CD4-positive, alpha-beta memory T cell (primary cell): ENCODE results near the gene KRTAP12-1. TPM values are rescaled to one million over a fixed set of nuclear protein-coding genes. Genes with fewer than 3 reads are reported as not detected.
"Not testable (repeated sequence)": the region's sequence is repeated elsewhere in the genome, so short reads cannot be mapped to it uniquely, and the experiment has no call there.

Experiments
- CTCF ChIA-PET: fragments of 350-600 bp; sonication (Branson Sonifier 250); formaldehyde crosslinking; loops from one replicate; lab custom pipeline; 2021; ENCODE audit warnings: inconsistent platforms; ENCODE audit not compliant: partially characterized antibody; lab: Charles Lee
- POLR2A ChIA-PET: fragments of 350-600 bp; sonication (Branson Sonifier 250); formaldehyde crosslinking; loops from one replicate; lab custom pipeline; 2021; ENCODE audit not compliant: partially characterized antibody; lab: Charles Lee
- DNase-seq, 5 donors: peaks; one replicate each; pipeline versions ENCODE4 v3.0.0 to v3.0.0-alpha.2; 2020 to 2022; ENCODE audit warnings: mixed read lengths in 1 of 5
- H3K27ac ChIP-seq: one replicate; pipeline ENCODE4 v1.7.0; 2013; ENCODE audit warnings: low read depth, low read length
- H3K27me3 ChIP-seq: 2 replicates; pipeline ENCODE4 v1.7.0; 2013; ENCODE audit warnings: mild to moderate bottlenecking, low read length, moderate library complexity; ENCODE audit not compliant: insufficient read depth
- H3K36me3 ChIP-seq: 2 replicates; pipeline ENCODE4 v1.7.0; 2013; ENCODE audit warnings: mild to moderate bottlenecking, low read length, moderate library complexity; ENCODE audit not compliant: insufficient read depth
- H3K4me1 ChIP-seq: 2 replicates; pipeline ENCODE4 v1.7.0; 2013; ENCODE audit warnings: mild to moderate bottlenecking, low read length, moderate library complexity; ENCODE audit not compliant: insufficient read depth
- H3K4me3 ChIP-seq, 2 donors: one replicate each; pipeline ENCODE4 v1.7.0; 2013; ENCODE audit warnings: low read length in 2 of 2, mild to moderate bottlenecking in 1 of 2
- H3K9me3 ChIP-seq, 2 donors: one replicate each; pipeline ENCODE4 v1.7.0; 2013; ENCODE audit warnings: low read length in 2 of 2, control low read depth in 1 of 2; ENCODE audit not compliant: control insufficient read depth in 1 of 2
- H3K27ac Mint-ChIP-seq, 7 donors: one replicate each; pipeline ENCODE4 v1.8.0; 2020 to 2021; ENCODE audit warnings: mixed read lengths in 7 of 7, mild to moderate bottlenecking in 6 of 7, inconsistent platforms in 3 of 7, moderate library complexity in 3 of 7
- H3K27me3 Mint-ChIP-seq, 2 donors: one replicate each; pipeline ENCODE4 v1.8.0; 2020 to 2021; ENCODE audit warnings: mixed read lengths in 2 of 2
- H3K36me3 Mint-ChIP-seq, 2 donors: one replicate each; pipeline ENCODE4 v1.8.0; 2020 to 2021; ENCODE audit warnings: mixed read lengths in 2 of 2, inconsistent platforms in 1 of 2, mild to moderate bottlenecking in 1 of 2
- H3K4me1 Mint-ChIP-seq, 4 donors: one replicate each; pipeline ENCODE4 v1.8.0; 2020 to 2021; ENCODE audit warnings: mixed read lengths in 4 of 4, mild to moderate bottlenecking in 1 of 4
- H3K4me3 Mint-ChIP-seq, 8 donors: one replicate each; pipeline ENCODE4 v1.8.0; 2020 to 2021; ENCODE audit warnings: mixed read lengths in 8 of 8, mild to moderate bottlenecking in 7 of 8, moderate library complexity in 6 of 8, inconsistent platforms in 3 of 8
- H3K9me3 Mint-ChIP-seq, 8 donors: one replicate each; pipeline ENCODE4 v1.8.0; 2020 to 2021; ENCODE audit warnings: mixed read lengths in 8 of 8, mild to moderate bottlenecking in 5 of 8, inconsistent platforms in 3 of 8, moderate library complexity in 1 of 8
- intact Hi-C: fragments of 100-400 bp; cut with micrococcal nuclease; formaldehyde crosslinking; loops from one replicate; pipeline ENCODE4 v1.15.1; 2023
- polyA plus RNA-seq, 2 donors: library from polyadenylated mRNA; unstranded; fragments of 300-500 nt; fragmentation: Illumina TruSeq; gene quantifications; one replicate each; pipeline ENCODE4 v1.2.3, GENCODE V29; 2021
- total RNA-seq, 2 experiments: library from RNA; stranded (reverse); gene quantifications; one replicate each; pipeline ENCODE4 v1.2.3, GENCODE V29; 2021

KRTAP12-1 gene
- total and polyA plus RNA-seq, 4 experiments from 2014 or later, result not detected

- ChIA-PET CTCF (no interaction called here), POLR2A (no interaction called here)
- Mint-ChIP-seq H3K9me3 (peaks cover 0 to 26% (median 11%) of the 10 kb centered on the region in 8 donors), H3K36me3 (peaks cover 3 to 5% of the 10 kb centered on the region in 2 donors), H3K27me3 (no peaks in the 10 kb centered on the region), H3K4me3 (no peak overlapping the region), H3K4me1 (peaks cover 18 to 38% (median 25%) of the 10 kb centered on the region in 4 donors), H3K27ac (peak overlapping the region in 6 of 7 donors; percentile 25 to 80 (median 66))
- H3K27ac ChIP-seq, result no peak overlapping the region
- peaks cover 30% of the 10 kb centered on the region for H3K4me1 ChIP-seq
- no peak overlapping the region for H3K4me3 ChIP-seq
- DNase-seq, result no peak
- peaks cover 2 to 3% of the 10 kb centered on the region in 2 donors for H3K9me3 ChIP-seq
- intact Hi-C loops, result no loop called here
- no peaks in the 10 kb centered on the region for H3K27me3 ChIP-seq
- H3K36me3 ChIP-seq, result no peaks in the 10 kb centered on the region
Observed at GRCh38 chr21:44650973-44651675, 30.8 kb downstream of the KRTAP12-1 start.

- Mint-ChIP-seq H3K9me3 (peaks cover 0 to 25% (median 9%) of the 10 kb centered on the region in 8 donors), H3K36me3 (peaks cover 3 to 4% of the 10 kb centered on the region in 2 donors), H3K4me3 (no peak overlapping the region), H3K27me3 (no peaks in the 10 kb centered on the region), H3K27ac (peak overlapping the region in 3 of 7 donors; percentile 41 to 60 (median 55)), H3K4me1 (peaks cover 18 to 31% (median 21%) of the 10 kb centered on the region in 4 donors)
- DNase-seq, result no peak
- H3K27me3 ChIP-seq, result no peaks in the 10 kb centered on the region
- H3K9me3 ChIP-seq, result no peaks in the 10 kb centered on the region
- peaks cover 23% of the 10 kb centered on the region for H3K4me1 ChIP-seq
- intact Hi-C loops, result no loop called here
- no peak overlapping the region for H3K27ac ChIP-seq
- H3K36me3 ChIP-seq, result no peaks in the 10 kb centered on the region
- POLR2A ChIA-PET, result no interaction called here
- CTCF ChIA-PET, result no interaction called here
- no peak overlapping the region for H3K4me3 ChIP-seq
Observed at GRCh38 chr21:44650265-44650972, 31.5 kb downstream of the KRTAP12-1 start.

- no peak overlapping the region for H3K4me3 Mint-ChIP-seq
- intact Hi-C loops, result no loop called here
- no peaks in the 10 kb centered on the region for H3K27me3 Mint-ChIP-seq
- peaks cover 8 to 9% of the 10 kb centered on the region in 2 donors for H3K36me3 Mint-ChIP-seq
- Histone ChIP-seq H3K4me3 (no peak overlapping the region), H3K36me3 (no peaks in the 10 kb centered on the region), H3K9me3 (peaks cover 0 to 2% of the 10 kb centered on the region in 2 donors), H3K4me1 (peaks cover 15% of the 10 kb centered on the region), H3K27ac (no peak overlapping the region), H3K27me3 (no peaks in the 10 kb centered on the region)
- no peak for DNase-seq
- peak overlapping the region in 2 of 7 donors; percentile 47 to 55 for H3K27ac Mint-ChIP-seq
- POLR2A ChIA-PET, result interaction anchor here (0.5 to 3.6 kb wide), 2 partner anchors 8 to 347 kb away, joined by 3 to 16 read pairs; partner anchors contain the start of gene KRTAP12-3
- CTCF ChIA-PET, result no interaction called here
- peaks cover 14 to 23% (median 18%) of the 10 kb centered on the region in 4 donors for H3K4me1 Mint-ChIP-seq
- peaks cover 0 to 28% (median 14%) of the 10 kb centered on the region in 8 donors for H3K9me3 Mint-ChIP-seq
Observed at GRCh38 chr21:44649521-44650100, 32.4 kb downstream of the KRTAP12-1 start.

GRCh38 chr21:44648557-44649311 lies 33.2 kb downstream of the KRTAP12-1 start:
- CTCF ChIA-PET, result no interaction called here
- POLR2A ChIA-PET, result interaction anchor here (3.6 kb wide), 1 partner anchor 9 kb away, joined by 16 read pairs; the partner anchor contains the start of gene KRTAP12-3
- H3K4me1 Mint-ChIP-seq, result peaks cover 5 to 15% (median 9%) of the 10 kb centered on the region in 4 donors
- peaks cover 0 to 31% (median 18%) of the 10 kb centered on the region in 8 donors for H3K9me3 Mint-ChIP-seq
- Histone ChIP-seq H3K4me3 (no peak overlapping the region), H3K4me1 (peaks cover 7% of the 10 kb centered on the region), H3K27ac (no peak overlapping the region), H3K27me3 (no peaks in the 10 kb centered on the region), H3K36me3 (no peaks in the 10 kb centered on the region), H3K9me3 (peaks cover 0 to 9% of the 10 kb centered on the region in 2 donors)
- H3K4me3 Mint-ChIP-seq, result no peak overlapping the region
- intact Hi-C loops, result no loop called here
- H3K36me3 Mint-ChIP-seq, result peaks cover 6 to 11% of the 10 kb centered on the region in 2 donors
- H3K27ac Mint-ChIP-seq, result peak overlapping the region in 1 of 7 donors; percentile 41
- no peaks in the 10 kb centered on the region for H3K27me3 Mint-ChIP-seq
- DNase-seq, result no peak

GRCh38 chr21:44647222-44647552 lies 34.8 kb downstream of the KRTAP12-1 start:
- H3K27me3 ChIP-seq, result no peaks in the 10 kb centered on the region
- no peak overlapping the region for H3K4me3 Mint-ChIP-seq
- peak overlapping the region in 1 of 7 donors; percentile 13 for H3K27ac Mint-ChIP-seq
- CTCF ChIA-PET, result interaction anchor here (1.1 to 1.4 kb wide), 3 partner anchors 11 to 136 kb away, joined by 3 to 5 read pairs (median 4); partner anchors contain the start of gene KRTAP12-3
- DNase-seq, result no peak
- no peak overlapping the region for H3K4me3 ChIP-seq
- intact Hi-C loops, result no loop called here
- H3K27me3 Mint-ChIP-seq, result no peaks in the 10 kb centered on the region
- no peak overlapping the region for H3K27ac ChIP-seq
- POLR2A ChIA-PET, result interaction anchor here (3.6 kb wide), 1 partner anchor 11 kb away, joined by 16 read pairs; the partner anchor contains the start of gene KRTAP12-3
- H3K9me3 ChIP-seq, result peaks cover 0 to 13% of the 10 kb centered on the region in 2 donors
- no peaks in the 10 kb centered on the region for H3K4me1 ChIP-seq
- peaks cover 0 to 7% (median 4%) of the 10 kb centered on the region in 4 donors for H3K4me1 Mint-ChIP-seq
- H3K36me3 Mint-ChIP-seq, result peaks cover 10 to 11% of the 10 kb centered on the region in 2 donors
- H3K9me3 Mint-ChIP-seq, result peaks cover 0 to 40% (median 29%) of the 10 kb centered on the region in 8 donors
- H3K36me3 ChIP-seq, result no peaks in the 10 kb centered on the region

GRCh38 chr21:44646366-44647221 lies 35.4 kb downstream of the KRTAP12-1 start, which contains the start of gene KRTAP10-11:
KRTAP10-11 (plus strand) TSS chr21:44646414; CDS start chr21:44646459, 45 bp downstream.
- H3K27me3 ChIP-seq, H3K27ac ChIP-seq, H3K27me3 Mint-ChIP-seq, H3K4me1 ChIP-seq, H3K36me3 ChIP-seq, H3K4me3 ChIP-seq, DNase-seq, H3K4me3 Mint-ChIP-seq, intact Hi-C loops, H3K4me1 Mint-ChIP-seq: not testable (repeated sequence)
- POLR2A ChIA-PET, result interaction anchor here (3.6 kb wide), 1 partner anchor 11 kb away, joined by 16 read pairs; the partner anchor contains the start of gene KRTAP12-3
- peaks cover 0 to 13% of the 10 kb centered on the region in 2 donors for H3K9me3 ChIP-seq
- Mint-ChIP-seq H3K9me3 (peaks cover 0 to 44% (median 30%) of the 10 kb centered on the region in 8 donors), H3K27ac (peak within 1 kb of the TSS in 2 of 7 donors; percentile 13 to 41), H3K36me3 (peaks cover 10 to 11% of the 10 kb centered on the region in 2 donors)
- CTCF ChIA-PET, result interaction anchor here (1.1 to 1.4 kb wide), 3 partner anchors 11 to 136 kb away, joined by 3 to 5 read pairs (median 4); partner anchors contain the start of gene KRTAP12-3
